HG03432 (cell line): Measurements from ENCODE around the gene SNX9.
"Not testable (repeated sequence)": the region's sequence is repeated elsewhere in the genome, so short reads cannot be mapped to it uniquely, and the experiment has no call there.

ENCODE experiments used
- ATAC-seq: cut with Tn5 transposase; IDR thresholded peaks from one replicate; pipeline ENCODE4 v1.9.1; 2021; ENCODE audit warnings: mild to moderate bottlenecking, moderate library complexity; ENCODE audit not compliant: unreplicated experiment

The SNX9 gene

GRCh38 chr6:157853902-157854502, 31.0 kb downstream of the SNX9 start:
- ATAC-seq: no peak

- no peak for ATAC-seq
Observed at GRCh38 chr6:157855325-157855724, 32.3 kb downstream of the SNX9 start.

- ATAC-seq: not testable (repeated sequence)
Observed at GRCh38 chr6:157855804-157856203, 32.8 kb downstream of the SNX9 start.

- not testable (repeated sequence) for ATAC-seq
Observed at GRCh38 chr6:157858664-157859063, 35.6 kb downstream of the SNX9 start.

- no peak for ATAC-seq
Observed at GRCh38 chr6:157859775-157860504, 36.9 kb downstream of the SNX9 start.

- ATAC-seq: no peak
Observed at GRCh38 chr6:157860505-157860991, 37.5 kb downstream of the SNX9 start.

- no peak for ATAC-seq
Observed at GRCh38 chr6:157861184-157861583, 38.1 kb downstream of the SNX9 start.

GRCh38 chr6:157861814-157862213, 38.8 kb downstream of the SNX9 start:
- ATAC-seq: no peak

GRCh38 chr6:157862706-157863105, 39.7 kb downstream of the SNX9 start:
- no peak for ATAC-seq

GRCh38 chr6:157864185-157864761, 41.2 kb downstream of the SNX9 start:
- no peak for ATAC-seq

- no peak for ATAC-seq
Observed at GRCh38 chr6:157865249-157865648, 42.2 kb downstream of the SNX9 start.

GRCh38 chr6:157867155-157867559, 44.1 kb downstream of the SNX9 start:
- ATAC-seq: no peak

GRCh38 chr6:157867981-157868380, 44.9 kb downstream of the SNX9 start:
- ATAC-seq: no peak

- no peak for ATAC-seq
Observed at GRCh38 chr6:157868835-157869234, 45.8 kb downstream of the SNX9 start.

GRCh38 chr6:157869673-157870302, 46.7 kb downstream of the SNX9 start:
- no peak for ATAC-seq

GRCh38 chr6:157873735-157874344, 50.8 kb downstream of the SNX9 start:
- peak; percentile 74 for ATAC-seq

GRCh38 chr6:157877149-157877548, 54.1 kb downstream of the SNX9 start:
- ATAC-seq: no peak

GRCh38 chr6:157877573-157878438, 54.8 kb downstream of the SNX9 start:
- no peak for ATAC-seq

- ATAC-seq: peak; percentile 93
Observed at GRCh38 chr6:157879034-157879872, 56.2 kb downstream of the SNX9 start.
